Spinal cord (tissue), 10 donors: ENCODE data around the gene E2F2. TPM values are rescaled to one million over a fixed set of nuclear protein-coding genes. Genes with fewer than 3 reads are reported as not detected.
A peak's percentile ranks its signal among the peaks of the same experiment; 100 is the strongest.

ENCODE experiments used
- DNase-seq, 6 donors: peaks; one replicate each; pipeline versions ENCODE4 v3.0.0 to v3.0.0-alpha.2; 2013 to 2015; ENCODE audit warnings: low spot score in 6 of 6, low read depth in 4 of 6
- H3K27ac ChIP-seq: one replicate; pipeline ENCODE4 v1.5.1; 2013; ENCODE audit warnings: low read depth, low read length, control low read depth
- H3K27me3 ChIP-seq: one replicate; pipeline ENCODE4 v1.6.1; 2013; ENCODE audit warnings: low read length; ENCODE audit not compliant: control insufficient read depth, insufficient read depth
- H3K36me3 ChIP-seq: one replicate; pipeline ENCODE4 v1.6.1; 2013; ENCODE audit warnings: low read length; ENCODE audit not compliant: control insufficient read depth, insufficient read depth
- H3K4me1 ChIP-seq: one replicate; pipeline ENCODE4 v1.6.1; 2013; ENCODE audit warnings: low read length; ENCODE audit not compliant: control insufficient read depth, insufficient read depth
- H3K4me3 ChIP-seq: one replicate; pipeline ENCODE4 v1.5.1; 2013; ENCODE audit warnings: low read depth, low read length, control low read depth
- H3K9me3 ChIP-seq: one replicate; pipeline ENCODE4 v1.6.1; 2013; ENCODE audit warnings: low read length; ENCODE audit not compliant: control insufficient read depth, insufficient read depth
- WGBS: methylation state at CpG from one replicate; pipeline ENCODE4 v1.1.5; 2013; ENCODE audit warnings: missing lambda C conversion rate; ENCODE audit not compliant: insufficient coverage; 5-methylcytosine and 5-hydroxymethylcytosine counted together
- polyA plus RNA-seq, 2 donors: library from polyadenylated mRNA; unstranded; fragments of 120-200 nt; gene quantifications; one replicate each; pipeline ENCODE4 v1.2.1, GENCODE V29; 2013; ENCODE audit not compliant: insufficient read length in 2 of 2
- total RNA-seq, 2 donors: library from RNA; depleted of rRNA in 1 of 2; stranded (reverse); fragments of 120-200 nt in 1 of 2; fragments of >200 nt in 1 of 2; gene quantifications; one replicate each; pipeline versions ENCODE4 v1.2.3 to v1.2.4, GENCODE V29; 2013 to 2014
- donor health status: healthy.

Gene E2F2
- total and polyA plus RNA-seq, 4 donors, result 3.1 to 5.8 (median 3.6) TPM

DNA sequence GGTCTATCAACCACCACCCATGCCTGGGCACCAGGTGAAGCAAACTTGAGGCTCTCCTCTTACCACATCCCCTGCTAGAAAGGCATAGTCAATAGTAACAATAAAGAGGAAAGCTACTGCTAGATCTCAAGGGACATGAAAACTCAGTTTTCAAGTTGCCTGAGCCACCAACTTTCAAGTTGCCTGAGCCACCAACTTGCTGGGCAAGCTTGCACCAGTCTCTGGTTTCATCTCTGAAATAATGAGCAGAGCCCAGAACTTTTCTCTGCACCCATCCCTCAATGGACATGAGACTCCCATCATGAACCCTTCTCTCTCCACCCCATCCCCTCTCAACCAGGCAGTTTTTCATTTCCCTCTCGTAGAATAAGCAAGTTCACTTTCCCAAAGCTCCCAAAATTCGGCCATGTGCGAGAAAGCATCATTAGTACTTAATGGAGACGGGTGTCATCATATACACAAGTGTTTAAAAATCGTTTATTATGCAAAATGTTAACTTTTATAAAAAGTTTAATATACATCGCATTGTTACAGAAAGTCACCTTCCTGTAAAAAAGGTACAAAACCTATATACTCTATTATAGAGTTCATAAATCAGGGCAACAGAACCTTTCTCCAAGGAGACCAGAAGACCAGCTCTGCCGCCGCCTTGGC, 26.6 kb upstream of the E2F2 start:
- Histone ChIP-seq H3K36me3 (peaks cover 6% of the 10 kb centered on the region), H3K4me3 (peak overlapping the region; percentile 92), H3K4me1 (peaks cover 66% of the 10 kb centered on the region), H3K27ac (peak overlapping the region; percentile 97), H3K9me3 (no peaks in the 10 kb centered on the region), H3K27me3 (peaks cover 24% of the 10 kb centered on the region)
- no CpG with 5 or more reads among the region's 8 CpGs for WGBS
- DNase-seq, result no peak

DNA sequence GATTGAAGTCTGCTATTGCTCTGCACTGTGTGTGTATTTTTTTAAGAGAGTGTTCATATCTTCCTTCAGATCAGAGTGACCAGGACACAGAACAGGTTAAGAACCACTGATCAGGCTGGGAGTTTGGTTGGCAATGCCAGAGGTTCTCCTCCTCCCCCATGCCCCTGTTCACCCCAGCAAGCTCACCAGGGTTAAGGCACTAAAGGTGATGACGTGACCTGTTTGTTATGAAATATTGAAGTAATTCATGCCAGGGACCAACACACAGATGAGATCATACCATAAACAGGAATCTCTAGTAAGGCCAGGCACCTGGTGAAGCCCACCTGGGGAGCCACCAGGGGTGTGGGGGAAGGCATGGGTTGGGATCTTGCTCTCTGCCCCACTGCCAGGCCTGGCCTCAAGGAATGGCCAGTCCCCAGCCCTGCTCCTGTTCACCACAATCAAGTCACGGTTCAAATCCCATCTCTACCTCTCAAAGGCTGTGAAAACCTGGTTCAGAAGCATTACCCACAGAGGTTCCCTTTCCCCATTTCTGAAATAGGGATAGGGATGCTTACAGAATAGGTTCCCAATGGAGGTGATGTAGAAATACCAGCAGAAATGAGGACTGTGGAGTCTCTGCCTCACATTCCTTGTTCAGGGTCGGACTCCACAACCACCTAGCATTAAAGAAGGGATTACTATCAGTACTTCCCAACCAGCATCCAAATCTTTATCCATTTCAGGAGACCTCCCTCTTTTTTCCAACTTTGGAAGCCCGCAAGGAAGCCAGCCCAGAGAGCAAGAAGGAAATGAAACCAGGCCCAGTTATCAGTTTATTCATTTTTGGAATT, 25.8 kb upstream of the E2F2 start:
- Histone ChIP-seq H3K27me3 (peaks cover 24% of the 10 kb centered on the region), H3K27ac (peak overlapping the region; percentile 97), H3K36me3 (peaks cover 6% of the 10 kb centered on the region), H3K4me1 (peaks cover 59% of the 10 kb centered on the region), H3K9me3 (no peaks in the 10 kb centered on the region), H3K4me3 (peak overlapping the region; percentile 92)
- DNase-seq, result no peak
- 79% methylated on average over 2 of the region's 4 CpGs for WGBS

DNA sequence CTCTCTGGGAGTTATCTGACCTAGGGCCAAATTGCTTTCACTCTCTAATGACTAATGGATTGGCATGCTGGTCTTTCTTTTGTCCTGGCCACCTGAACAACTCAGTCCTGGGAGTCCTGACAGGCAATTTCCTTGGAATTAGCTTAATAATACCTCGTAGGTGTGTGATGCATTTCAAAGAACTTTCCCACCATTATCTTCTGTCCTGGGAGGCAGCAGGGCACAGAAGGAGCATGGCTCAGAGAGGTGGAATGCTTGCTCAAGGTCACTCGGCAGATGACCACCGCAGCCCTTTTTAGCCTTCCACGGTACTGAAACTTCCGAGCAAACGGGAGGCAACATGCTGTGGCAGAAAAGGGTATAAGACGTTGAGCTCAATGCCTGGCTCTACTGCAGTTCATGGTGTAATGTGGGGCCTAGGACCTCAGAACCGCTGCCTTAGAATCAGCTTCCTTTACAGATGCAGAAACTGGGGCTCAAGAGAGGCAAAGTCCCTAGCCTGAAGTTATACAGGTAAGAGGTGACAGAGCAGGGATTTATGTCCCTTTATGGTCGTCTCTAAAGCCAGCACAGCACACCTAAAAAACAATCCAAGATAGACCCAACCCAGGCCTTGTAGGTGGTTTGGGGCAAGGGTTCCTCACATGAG, 25.1 kb upstream of the E2F2 start:
- peaks cover 6% of the 10 kb centered on the region for H3K36me3 ChIP-seq
- H3K4me1 ChIP-seq, result peaks cover 55% of the 10 kb centered on the region
- H3K4me3 ChIP-seq, result peak overlapping the region; percentile 92
- peaks cover 24% of the 10 kb centered on the region for H3K27me3 ChIP-seq
- WGBS, result 26% methylated on average over 6 of the region's 9 CpGs
- peak overlapping the region; percentile 97 for H3K27ac ChIP-seq
- DNase-seq, result peak in 1 of 6 donors; percentile 41
- no peaks in the 10 kb centered on the region for H3K9me3 ChIP-seq

DNA sequence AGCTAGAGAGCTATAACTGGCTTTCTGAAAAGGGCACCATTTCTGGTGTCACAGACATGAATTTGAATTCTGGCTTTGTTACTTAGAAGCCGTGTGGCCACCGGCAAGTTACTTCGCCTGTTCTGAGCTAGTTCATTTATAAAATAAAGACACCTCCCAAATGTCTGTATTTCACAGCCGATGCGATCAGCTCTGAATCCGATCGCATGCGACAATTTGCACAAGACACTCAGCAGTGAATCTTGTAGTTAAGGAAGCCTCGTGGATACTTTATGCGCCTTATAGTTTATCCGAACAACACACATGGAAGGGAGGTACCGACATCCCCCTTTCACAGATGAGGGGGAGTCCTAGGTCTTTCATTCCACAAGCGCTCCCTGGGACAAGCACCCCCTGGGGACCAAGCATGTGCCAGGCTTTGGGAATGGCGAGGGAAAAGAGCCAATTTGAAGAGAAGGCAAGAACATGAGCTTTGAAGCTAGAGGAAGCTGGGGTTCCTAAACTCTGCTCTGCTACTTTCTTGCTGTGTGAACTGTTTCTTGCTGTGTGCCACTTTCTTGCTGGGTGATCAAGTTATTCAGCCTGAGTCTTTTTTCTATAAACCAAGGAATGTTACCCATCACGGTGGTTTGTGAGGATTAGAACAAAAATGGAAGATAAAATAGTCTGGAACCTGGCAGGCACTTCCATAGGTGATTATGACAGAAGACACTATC, 24.4 kb upstream of the E2F2 start:
- H3K4me1 ChIP-seq, result peaks cover 53% of the 10 kb centered on the region
- peak overlapping the region; percentile 97 for H3K27ac ChIP-seq
- 3% methylated on average over 5 of the region's 15 CpGs for whole genome bisulfite sequencing
- H3K36me3 ChIP-seq, result peaks cover 6% of the 10 kb centered on the region
- DNase-seq, result peak in 2 of 6 donors; percentile 78 to 79
- H3K9me3 ChIP-seq, result no peaks in the 10 kb centered on the region
- H3K4me3 ChIP-seq, result peak overlapping the region; percentile 92
- peaks cover 24% of the 10 kb centered on the region for H3K27me3 ChIP-seq

DNA sequence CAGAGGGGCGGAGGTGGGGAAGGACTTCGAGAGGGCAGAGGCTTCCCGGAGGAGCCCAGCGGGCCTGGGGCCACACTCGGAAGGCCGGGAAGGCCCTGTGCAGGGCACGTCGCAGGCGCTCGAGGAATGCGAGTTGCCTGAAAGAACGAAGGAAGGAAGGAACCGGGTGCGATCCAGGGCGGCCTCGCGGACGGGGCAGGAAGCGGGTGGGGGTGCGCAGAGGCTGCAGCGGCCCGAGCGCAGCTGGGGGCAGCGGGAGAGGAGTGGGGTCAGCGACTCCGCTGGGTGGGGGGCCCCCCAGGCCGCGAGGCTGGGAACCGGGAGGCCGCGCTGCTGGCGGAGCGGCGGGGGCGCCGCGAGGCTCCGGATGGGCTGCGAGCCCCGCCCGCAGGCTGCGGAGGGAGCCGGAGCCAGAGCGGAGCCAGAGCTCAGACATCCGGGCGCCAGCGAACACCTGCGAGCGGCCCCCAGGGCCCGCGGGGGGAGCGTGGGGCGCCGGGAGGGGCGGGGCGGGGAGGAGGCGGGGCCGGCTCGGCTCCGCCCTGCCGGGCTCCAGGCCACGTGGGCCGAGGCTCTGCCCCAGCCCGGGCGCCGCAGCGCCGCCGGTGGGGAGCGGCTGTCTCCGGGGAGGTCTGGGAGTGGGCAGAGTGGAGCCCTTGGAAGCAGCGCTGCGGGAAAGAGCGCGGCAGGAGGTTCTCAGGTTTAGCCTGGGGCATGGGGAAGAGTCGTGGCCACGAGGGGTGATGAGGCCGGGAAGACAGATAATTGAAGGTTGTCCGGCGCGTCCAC, 23.6 kb upstream of the E2F2 start:
- DNase-seq, result peak in 3 of 6 donors; percentile 59 to 90 (median 86)

DNA sequence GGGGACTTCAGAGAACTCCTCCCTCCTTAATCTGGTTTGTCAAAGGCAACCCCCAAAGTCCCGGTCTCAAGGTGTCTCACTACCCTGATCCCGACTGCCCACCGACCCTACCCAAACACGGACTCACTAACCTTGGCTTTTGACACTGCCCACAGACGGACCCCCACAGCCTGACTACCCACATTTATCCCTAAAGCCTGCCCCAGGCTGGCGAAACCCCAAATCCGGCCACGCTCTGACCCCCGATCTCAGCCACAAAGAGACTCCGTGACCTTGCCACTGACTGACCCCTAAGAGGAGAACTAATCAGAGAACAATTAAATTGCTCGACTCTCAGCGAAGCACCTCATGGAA, 23.1 kb upstream of the E2F2 start:
- peaks cover 6% of the 10 kb centered on the region for H3K36me3 ChIP-seq
- peaks cover 41% of the 10 kb centered on the region for H3K4me1 ChIP-seq
- no peaks in the 10 kb centered on the region for H3K9me3 ChIP-seq
- 34% methylated on average over 9 of the region's 12 CpGs for WGBS
- peaks cover 12% of the 10 kb centered on the region for H3K27me3 ChIP-seq
- peak overlapping the region; percentile 78 for H3K27ac ChIP-seq
- no peak for DNase-seq
- peak overlapping the region; percentile 30 for H3K4me3 ChIP-seq

More for the DNA sequence above, 23.6 kb upstream of the E2F2 start:
- Histone ChIP-seq H3K36me3 (peaks cover 6% of the 10 kb centered on the region), H3K27me3 (peaks cover 17% of the 10 kb centered on the region), H3K27ac (peak overlapping the region; percentile 97), H3K9me3 (no peaks in the 10 kb centered on the region), H3K4me3 (peak overlapping the region; percentile 92), H3K4me1 (peaks cover 46% of the 10 kb centered on the region)
- WGBS, result under 1% methylated on average over 81 of the region's 81 CpGs

DNA sequence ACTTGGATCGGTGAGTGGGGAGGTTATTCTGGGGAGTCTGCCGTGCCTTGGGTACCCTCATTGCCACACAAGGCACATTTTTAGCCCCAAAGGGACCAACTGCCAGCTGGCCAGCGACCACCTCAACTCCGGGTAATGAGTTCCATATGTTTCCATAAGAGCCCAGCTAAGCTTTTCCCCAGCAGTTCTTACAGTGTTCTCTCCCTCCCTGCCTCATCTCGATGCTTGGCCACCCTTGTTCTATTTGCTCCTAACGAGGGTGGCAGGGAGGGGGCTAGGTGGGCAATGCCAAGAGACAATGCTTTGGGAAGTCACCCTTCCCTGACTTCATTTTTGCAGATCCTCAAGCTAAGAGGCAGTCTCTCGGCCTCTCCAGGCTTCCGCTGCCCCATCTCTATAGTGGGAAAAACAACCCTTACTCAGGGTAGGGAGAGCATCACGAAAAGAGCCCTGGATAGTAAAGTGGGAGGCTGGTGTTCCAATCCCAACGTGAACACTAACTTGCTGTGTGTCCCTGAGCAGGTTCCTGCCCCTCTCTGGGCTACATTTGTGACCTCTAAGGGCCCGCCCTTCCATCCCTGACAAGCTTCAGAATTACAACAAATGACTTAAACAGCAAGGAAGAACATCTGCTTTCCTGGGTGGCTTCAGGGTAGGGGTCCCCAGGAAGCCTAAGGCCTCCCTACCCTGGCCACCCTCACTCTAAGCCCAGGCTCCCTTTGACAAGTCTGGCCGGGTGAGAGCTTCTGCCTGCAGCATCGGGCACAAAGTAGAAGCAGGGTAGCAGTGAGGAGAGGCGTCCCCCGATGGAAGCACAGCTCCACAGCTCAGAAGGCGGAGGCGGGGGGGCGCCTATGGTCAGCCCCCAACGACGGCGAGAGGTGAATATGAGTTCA, 22.4 kb upstream of the E2F2 start:
- no peak for DNase-seq
- 58% methylated on average over 10 of the region's 21 CpGs for WGBS
- Histone ChIP-seq H3K4me1 (peaks cover 38% of the 10 kb centered on the region), H3K9me3 (no peaks in the 10 kb centered on the region), H3K36me3 (peaks cover 5% of the 10 kb centered on the region), H3K27ac (peak overlapping the region; percentile 78), H3K4me3 (no peak overlapping the region), H3K27me3 (peaks cover 6% of the 10 kb centered on the region)

DNA sequence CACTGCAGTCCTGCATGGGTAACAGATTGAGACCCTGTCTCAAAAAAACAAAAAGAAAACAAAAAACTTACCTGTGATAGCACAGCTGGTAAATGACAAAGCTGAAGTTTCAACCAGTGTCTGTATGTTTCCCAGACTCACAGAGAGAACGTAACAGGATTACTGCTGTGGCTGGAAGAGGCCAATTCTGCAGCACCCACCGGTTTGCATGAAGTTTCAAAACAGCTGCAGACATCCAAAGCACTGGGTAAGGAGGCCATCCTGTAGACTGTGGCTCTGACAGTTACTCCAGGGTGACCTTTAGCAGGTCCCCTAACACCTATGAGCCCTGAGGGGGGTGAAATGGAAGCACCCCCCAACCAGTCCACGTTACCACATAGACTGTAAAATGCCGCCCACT, 20.8 kb upstream of the E2F2 start:
- no peaks in the 10 kb centered on the region for H3K27me3 ChIP-seq
- H3K36me3 ChIP-seq, result no peaks in the 10 kb centered on the region
- no peak for DNase-seq
- no peaks in the 10 kb centered on the region for H3K9me3 ChIP-seq
- no peak overlapping the region for H3K27ac ChIP-seq
- no peak overlapping the region for H3K4me3 ChIP-seq
- WGBS, result 58% methylated on average over 2 of the region's 4 CpGs
- H3K4me1 ChIP-seq, result peaks cover 32% of the 10 kb centered on the region
